NCI-H446 (cell line): ENCODE data around the gene MAB21L4.

ENCODE experiments used
- DNase-seq, 2 experiments: peaks; one replicate each; lab custom pipeline; 2025; lab: John Stamatoyannopoulos, UW

The MAB21L4 gene

DNA sequence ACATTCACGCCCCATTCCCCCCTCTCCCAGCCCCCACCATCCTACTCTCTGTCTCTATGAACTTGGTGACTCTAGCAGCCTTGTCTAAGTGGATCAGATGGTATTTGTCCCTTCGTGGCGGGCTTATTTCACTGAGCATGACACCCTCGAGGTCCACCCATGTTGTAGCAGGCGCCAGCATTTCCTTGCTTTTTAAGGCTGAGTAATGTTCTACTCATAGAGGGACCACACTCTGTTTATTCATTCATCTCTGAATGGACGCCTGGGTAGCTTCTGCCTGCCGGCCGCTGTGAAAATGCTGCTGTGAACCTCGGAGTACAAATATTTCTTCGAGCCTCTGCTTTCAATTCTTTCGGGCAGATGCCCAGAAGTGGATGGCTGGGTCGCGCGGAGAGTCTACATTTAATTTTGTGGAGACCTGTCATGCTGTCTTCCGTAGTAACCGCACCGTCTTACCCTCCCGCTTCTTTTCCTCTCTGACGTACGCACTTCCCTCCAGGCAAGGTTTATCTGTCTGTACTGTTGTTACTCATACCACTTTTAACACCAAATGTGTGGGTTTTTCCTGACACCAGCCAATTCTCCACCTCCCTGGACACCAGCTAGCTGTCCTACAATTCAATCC, 15.8 kb upstream of the MAB21L4 start:
- DNase-seq = no peak

DNA sequence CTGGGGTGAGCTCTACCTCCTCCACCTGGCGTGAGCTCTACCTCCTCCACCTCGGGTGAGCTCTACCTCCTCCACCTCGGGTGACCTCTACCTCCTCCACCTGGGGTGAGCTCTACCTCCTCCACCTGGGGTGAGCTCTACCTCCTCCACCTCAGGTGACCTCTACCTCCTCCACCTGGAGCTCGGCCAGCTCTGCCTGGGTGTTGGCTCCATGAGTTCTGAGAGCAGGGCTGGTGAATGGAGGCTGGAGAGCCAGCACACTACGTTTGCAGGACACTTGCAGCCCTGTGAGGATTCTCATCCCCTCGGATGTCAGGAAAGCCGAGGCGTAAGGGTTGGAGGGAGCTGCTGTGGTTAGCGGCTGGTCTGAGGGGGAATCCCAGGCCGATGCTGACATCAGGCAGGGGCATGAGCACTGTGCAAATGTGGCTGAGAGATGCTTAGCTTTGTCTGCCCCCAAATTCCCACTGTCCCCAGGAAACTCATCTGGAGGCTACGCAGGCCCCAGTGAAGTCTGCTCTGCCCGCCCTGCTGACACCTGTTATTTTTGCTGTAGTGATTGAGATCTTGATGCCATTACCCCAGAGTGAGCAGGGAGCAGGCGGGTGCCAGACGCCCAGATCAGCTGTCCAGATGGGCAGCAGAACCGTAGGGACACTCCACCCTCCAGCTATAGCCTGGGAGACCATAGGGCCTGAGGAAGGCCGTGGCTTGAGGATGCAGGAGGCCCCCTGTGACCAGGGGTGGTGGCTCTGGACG, 13.4 kb upstream of the MAB21L4 start:
- DNase-seq = no peak

- no peak for DNase-seq
These were observed 11.1 kb upstream of the MAB21L4 start for GRCh38 chr2:240906911-240907590.

DNA sequence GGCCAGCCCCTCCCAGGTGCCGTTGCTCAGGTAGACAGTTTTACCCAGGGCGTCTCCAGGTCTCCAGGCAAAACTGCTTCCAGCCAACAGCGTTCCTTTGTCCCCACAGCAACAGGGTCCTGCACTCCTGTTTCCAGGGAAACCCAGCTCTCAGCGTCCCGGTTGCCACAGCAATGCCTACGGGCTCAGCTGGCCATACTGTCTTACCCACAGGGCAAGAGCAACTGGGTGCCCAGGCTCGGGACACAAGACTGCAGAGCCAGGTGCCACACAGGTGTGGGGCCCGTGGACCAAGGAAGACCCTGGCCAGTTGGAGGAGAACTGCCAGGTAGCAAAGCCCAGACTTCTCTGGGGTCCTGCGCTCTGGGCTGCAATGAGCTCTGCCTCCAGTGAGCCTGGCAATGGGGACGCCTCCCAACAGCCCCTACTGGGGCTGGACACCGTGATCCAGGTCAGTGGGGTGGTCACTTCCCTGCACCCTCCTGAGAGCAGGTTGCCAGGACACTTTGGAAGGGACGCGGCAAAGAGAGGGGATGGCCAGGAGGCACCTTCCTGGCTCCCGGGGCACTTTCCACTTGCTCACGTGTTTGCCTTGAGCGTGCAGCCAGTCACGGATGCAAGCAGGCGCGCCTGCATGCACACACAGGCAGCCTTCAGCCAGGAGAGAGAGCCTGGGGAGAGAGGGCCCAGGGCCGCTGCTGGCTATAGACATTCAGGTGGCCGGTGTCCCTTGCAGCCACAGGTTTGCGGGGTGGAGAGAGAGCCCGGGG, 10.4 kb upstream of the MAB21L4 start, which contains the start of gene CROCC2:
CROCC2 (plus strand) TSS at position 196 of the 770 bp plus-strand sequence; CDS start at position 374, 178 bp downstream.
- no peak for DNase-seq

- no peak for DNase-seq
These were observed 9.3 kb upstream of the MAB21L4 start for GRCh38 chr2:240905176-240905781.

DNA sequence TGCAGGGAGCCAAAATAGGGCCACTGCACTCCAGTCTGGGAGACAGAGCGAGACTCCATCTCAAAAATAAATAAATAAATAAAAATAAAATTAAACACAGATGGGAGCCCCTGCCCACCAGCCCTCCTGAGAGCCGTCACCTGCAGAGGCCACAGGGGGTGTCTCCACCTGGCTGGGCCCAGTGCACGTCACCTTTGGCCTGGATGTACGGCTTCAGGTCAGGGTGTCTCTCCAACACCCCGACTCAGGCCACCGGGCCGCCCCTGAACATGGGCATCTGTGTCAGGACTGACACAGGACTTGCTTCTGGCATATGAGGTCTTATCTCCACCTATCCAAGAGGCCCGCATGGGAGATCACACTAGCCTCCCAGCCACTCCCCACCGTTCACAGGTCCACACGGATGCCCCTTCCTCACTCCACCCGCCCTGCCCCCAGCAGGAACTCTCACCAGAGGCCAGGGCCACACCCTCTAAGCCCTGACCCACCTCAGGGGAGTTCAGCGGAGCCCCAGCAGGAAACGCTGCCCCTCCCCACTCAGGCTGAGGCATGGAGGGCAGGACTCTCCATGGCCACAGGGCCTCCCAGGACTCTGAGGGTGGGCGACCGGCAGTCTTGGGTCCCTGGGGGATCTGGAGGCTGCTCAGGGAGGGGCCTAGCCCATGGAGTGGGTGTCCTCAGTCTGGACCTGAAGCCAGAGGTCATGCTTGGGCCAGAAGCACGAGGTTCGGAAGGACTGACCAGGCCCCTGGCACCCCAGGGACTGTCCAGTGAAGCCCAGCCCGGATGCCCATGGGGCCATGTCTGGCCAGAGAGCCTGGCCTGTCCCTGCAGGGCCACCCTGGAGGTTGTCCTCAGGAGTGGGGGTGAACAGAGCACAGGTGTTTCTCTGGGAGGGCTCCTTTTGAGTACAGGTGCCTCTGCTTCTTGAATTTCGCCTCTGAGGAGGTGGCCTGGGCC, 8.5 kb upstream of the MAB21L4 start:
- DNase-seq = no peak

DNA sequence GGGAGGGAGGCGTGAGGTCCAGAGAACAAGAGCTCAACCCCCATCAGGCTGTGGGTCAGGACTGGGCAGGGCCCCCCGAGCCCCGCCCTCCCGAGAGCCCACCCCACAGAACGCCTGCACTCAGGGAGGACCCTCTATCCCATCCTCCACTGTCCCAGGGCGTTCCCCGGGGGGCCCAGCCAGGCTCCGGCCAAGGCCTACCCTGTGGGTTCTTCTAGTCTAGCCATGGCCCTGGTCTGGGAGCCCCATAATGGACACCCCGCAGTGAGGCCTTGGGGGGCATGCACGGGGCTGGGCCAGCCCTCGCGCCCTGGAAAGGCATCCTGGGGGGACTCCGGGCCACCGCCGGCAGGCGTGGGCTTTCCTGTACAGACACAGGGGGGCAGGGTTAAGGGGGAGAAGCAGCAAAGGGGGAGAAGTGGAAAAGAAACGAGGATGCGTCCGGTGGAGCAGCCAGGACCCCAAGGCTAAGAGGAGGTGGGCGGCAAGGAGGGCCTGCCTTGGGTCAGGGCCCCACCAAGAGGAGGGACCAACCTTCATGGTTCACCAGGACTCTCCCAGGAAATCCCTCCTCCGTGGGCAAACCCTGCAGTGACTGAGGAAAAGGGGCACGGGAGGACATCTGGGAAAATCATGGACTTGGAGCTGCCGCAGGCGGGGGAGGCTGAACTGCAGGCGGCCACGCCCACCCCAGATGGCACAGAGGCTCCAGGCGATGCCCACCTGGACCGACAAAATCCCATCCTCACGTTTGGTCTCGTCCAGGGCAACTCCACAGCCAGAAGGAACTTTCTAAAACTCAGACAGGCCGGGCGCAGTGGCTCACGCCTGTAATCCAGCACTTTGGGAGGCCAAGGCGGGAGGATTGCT, 7.5 kb upstream of the MAB21L4 start:
- no peak for DNase-seq

DNA sequence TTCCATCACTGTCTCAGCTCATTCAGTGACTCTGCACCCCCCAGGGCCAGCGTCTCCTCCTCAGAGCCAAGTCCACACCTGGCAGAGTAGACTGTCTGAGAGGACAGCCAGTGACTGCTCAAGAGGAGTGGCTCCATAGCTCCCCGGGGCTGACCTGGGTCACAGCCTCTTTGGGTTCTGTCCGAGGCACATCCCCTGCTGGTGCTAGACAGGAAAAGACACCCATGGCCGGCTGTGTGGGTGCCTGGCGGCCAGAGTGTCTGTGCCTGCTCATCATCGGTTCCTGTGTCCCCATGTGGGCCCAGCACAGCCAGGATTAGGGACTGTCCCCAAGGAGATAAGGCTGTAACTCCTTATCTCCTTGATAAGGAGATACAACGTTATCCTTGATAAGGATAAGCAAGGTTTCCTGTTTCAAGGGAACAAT, 6.7 kb upstream of the MAB21L4 start:
- no peak for DNase-seq

DNA sequence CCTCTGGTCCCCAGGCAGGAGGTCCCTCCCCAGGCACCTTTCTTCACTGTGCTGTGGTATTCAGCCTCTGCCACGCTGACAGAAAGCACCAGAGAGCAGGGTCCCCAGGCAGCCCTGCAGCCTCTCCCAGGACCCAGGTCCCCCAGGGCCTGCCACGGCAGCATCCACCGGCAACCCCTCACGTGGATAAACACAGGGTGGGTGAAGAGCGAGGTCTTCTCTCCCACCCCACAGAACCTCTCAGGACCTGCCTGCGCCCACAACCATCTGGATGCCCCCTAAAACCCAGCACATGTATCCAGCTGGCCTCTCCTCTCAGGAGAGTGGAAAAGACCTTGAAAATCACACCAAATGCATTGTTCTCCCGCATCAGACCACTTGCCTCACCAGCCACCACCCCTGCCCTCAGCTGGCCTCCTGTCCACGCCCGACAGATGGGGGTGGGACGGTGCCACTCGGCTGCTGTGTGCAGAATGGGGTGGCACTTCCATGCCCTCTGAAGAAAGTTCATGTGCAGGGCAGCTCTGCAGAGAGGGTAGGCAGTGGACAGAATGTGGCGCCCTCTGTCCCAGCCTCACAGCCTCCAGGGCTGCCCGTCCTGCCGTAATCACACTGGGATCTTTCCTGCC, 6.1 kb upstream of the MAB21L4 start:
- no peak for DNase-seq

- DNase-seq = no peak
These were observed 4.3 kb upstream of the MAB21L4 start for GRCh38 chr2:240900141-240900860.

GRCh38 chr2:240899468-240899865, 3.5 kb upstream of the MAB21L4 start:
- no peak for DNase-seq

DNA sequence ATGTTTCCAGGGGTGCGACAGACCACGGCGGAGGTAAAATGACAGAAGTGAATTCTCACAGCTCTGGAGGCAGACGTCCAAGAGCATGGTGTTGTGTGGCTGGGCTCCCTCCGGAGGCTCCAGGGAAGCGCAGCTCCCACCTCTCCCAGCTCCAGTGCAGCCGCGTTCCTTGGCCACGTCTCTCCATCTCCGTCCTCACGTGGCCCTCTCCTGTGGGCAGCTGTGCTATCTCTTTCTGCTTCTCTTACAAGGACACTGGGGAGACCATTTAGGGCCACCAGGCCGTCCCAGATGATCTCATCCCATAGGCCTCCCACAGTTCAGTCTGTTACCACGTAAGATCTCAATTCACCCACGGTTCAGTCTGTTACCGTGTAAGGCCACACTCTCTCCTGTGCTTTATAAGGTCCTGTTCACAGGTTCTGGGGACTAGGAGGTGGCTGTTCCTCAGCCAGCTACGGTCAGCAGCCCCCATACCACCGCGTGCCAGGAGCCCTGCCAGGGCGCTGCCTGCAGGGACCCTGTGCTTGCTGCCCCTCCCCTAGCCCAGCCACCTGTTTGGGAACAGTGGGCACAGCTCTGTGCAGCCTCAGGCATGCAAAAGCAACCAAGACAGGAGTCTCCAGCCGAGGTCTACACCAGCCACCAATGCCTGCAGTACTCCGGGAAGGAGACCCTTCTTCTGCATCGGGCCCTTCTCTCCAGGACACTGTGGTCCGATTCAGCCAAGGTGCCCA, 2.9 kb upstream of the MAB21L4 start:
- no peak for DNase-seq

- no peak for DNase-seq
These were observed 2.3 kb upstream of the MAB21L4 start for GRCh38 chr2:240898108-240898730.

DNA sequence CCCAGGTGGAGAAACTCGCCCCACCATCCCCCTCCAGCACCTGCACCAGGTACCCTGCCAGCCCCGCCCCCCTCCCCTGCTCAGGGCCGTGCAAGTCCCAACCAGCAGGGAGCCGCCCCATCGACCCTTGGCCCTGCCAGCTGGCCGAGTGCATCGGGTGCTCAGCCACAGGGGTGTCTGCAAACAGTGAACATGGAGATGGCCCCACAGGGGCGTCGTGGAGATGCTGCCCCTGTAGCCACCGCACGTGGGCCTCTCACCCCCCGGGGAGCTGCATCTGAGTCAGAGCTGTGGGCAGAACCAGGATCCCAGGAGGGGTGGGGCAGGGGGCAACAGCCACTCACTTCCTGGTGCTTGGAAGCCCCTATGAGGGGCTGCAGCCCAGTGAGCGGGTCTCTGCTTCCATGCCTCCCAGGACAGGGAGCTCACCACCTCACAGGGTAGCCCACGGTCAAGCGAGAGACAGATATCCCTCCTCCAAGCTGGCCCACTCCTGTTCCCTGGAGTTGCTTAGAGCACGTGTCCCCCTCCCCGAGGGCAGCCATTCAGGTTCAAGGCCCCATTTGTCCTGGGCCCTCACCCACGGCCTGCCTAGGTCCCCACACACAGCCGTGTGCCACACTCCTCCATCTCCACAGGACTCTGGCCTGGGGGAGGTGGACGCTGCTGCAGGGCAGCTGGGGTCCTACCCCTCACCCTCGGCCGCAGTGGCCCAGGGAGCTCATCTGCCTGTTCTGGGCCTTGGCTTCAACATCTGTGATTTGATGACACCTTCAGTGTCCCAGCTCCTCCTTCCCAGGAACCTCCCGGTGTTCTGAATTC, 1.1 kb upstream of the MAB21L4 start:
- DNase-seq = no peak

DNA sequence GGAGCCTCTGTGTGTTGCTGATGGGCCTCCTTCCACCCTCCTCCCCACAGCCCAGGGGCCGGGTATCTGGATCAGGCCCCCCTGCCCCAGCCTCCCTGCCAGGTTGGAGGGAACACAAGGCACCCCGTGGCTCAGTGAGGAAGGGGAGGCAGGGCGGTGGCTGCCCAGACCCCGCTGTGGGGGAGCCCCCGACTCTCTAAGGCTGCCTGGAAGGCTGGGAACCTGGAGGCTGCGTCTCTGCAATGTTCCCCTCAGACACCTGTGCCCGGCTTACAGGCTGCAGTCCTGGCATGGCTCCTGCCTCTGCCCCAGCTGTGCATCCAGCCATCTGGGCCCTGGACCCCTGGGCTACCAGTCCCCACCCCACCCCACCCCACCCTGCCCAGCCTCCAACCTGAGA, 438 bp upstream of the MAB21L4 start:
- no peak for DNase-seq

- DNase-seq = no peak
These were observed 959 bp downstream of the MAB21L4 start for GRCh38 chr2:240894836-240895558.
